ENCODE measurements around the gene FAAP100. TPM values are rescaled to one million over a fixed set of nuclear protein-coding genes. Genes with fewer than 3 reads are reported as not detected.
A peak's percentile ranks its signal among the peaks of the same experiment; 100 is the strongest.

The FAAP100 gene, protein sequence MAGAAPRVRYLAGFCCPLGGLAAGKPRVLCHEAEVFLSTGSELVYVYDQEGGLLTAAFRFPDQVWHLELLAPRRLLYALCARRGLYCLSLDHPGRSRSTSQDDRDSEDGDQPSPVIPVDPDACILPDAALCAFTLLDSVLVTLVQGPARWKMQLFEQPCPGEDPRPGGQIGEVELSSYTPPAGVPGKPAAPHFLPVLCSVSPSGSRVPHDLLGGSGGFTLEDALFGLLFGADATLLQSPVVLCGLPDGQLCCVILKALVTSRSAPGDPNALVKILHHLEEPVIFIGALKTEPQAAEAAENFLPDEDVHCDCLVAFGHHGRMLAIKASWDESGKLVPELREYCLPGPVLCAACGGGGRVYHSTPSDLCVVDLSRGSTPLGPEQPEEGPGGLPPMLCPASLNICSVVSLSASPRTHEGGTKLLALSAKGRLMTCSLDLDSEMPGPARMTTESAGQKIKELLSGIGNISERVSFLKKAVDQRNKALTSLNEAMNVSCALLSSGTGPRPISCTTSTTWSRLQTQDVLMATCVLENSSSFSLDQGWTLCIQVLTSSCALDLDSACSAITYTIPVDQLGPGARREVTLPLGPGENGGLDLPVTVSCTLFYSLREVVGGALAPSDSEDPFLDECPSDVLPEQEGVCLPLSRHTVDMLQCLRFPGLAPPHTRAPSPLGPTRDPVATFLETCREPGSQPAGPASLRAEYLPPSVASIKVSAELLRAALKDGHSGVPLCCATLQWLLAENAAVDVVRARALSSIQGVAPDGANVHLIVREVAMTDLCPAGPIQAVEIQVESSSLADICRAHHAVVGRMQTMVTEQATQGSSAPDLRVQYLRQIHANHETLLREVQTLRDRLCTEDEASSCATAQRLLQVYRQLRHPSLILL
- total RNA-seq (60.7 and 62.0 TPM in 2 replicates), polyA plus RNA-seq (59.3 and 72.7 TPM in 2 replicates), polyA minus RNA-seq (44.8 and 51.2 TPM in 2 replicates)
- total RNA-seq (2013) = 22.9 TPM

DNA sequence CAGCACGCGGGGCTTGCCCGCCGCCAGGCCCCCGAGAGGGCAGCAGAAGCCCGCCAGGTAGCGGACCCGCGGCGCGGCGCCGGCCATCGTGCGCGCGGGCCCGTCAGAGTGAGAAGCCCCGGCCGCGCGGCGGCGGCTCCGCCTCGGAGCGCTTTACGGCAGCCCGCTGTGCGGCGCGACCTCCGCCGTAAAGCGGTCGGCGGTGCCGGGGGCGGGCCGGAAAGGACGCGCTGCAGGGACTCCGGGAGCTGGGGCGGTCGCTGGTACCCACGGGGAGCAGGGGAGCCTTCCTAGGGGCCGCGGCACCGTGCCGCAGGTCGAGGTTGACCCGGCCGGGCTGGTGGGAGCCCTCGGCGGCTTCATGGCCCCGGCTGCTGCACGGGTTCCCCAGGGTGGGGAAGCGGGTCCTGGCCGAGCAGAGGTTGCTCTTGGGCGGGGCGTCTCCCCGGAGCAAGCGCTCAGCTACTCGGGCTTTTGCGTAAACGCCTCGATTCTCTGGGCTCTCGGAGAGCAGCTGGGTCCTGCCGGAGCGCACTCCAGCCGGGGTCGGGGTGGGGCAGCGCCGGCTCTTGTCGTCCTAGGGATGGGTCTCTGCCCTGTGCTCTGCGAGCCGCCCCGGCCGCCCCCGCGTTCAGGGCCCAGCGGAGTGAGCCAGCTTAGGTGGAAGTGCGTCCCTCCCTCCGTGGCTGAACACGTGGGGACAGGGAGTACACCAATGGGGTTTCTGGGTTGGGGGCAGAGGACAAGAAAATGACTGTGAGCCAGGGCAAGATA lies at the start of gene FAAP100:
Gene FAAP100, minus strand, starts transcription at position 110 of the 774 bp plus-strand sequence. Its CDS starts 23 bp downstream, at position 87.
- peaks cover 18 to 23% of the 10 kb centered on the region in 2 donors for H3K4me1 ChIP-seq (ENCODE audit: control insufficient read depth in 2 of 2, insufficient read depth in 2 of 2, low read length in 2 of 2)
- peak within 1 kb of the TSS; percentile 97 for H3K4me2 ChIP-seq (replicated peaks; ENCODE audit: low read depth, low read length, poor library complexity, severe bottlenecking)
- H3K4me3 Mint-ChIP-seq = peak within 1 kb of the TSS; percentile 92
- peaks cover 0 to 32% of the 10 kb centered on the region in 2 experiments for H3K36me3 ChIP-seq (replicated peaks in 1 of 2; ENCODE audit: control extremely low read depth in 1 of 2, control insufficient read depth in 1 of 2, extremely low read depth in 1 of 2, insufficient read depth in 2 of 2, low read length in 1 of 2)
- peak within 1 kb of the TSS; percentile 94 for H2AFZ ChIP-seq (ENCODE audit: insufficient read depth, low read depth, low read length, poor library complexity, severe bottlenecking)
- peaks cover 31% of the 10 kb centered on the region for H3K4me1 Mint-ChIP-seq
- peaks cover 38% of the 10 kb centered on the region for H4K20me1 ChIP-seq (ENCODE audit: control insufficient read depth, insufficient read depth, low read length, poor library complexity, severe bottlenecking)
- H3K27me3 ChIP-seq (replicated peaks in 1 of 4; ENCODE audit: control extremely low read depth in 1 of 4, control insufficient read depth in 3 of 4, insufficient read depth in 4 of 4, low read length in 3 of 4) = no peaks in the 10 kb centered on the region
- CTCF ChIA-PET = interaction anchor here (0.6 to 3.7 kb wide), 12 partner anchors 11 to 317 kb away, joined by 3 to 25 read pairs (median 4); partner anchors contain the start of gene ACTG1
- intact Hi-C loops (cut with micrococcal nuclease) = loop anchor here (1.0 to 5.0 kb wide), 8 partner anchors 9 to 329 kb away; partner anchors contain the start of genes CCDC137 and OXLD1
- no peaks in the 10 kb centered on the region for H3K9me3 Mint-ChIP-seq (ENCODE audit: insufficient read depth)
- H3K27me3 Mint-ChIP-seq = no peaks in the 10 kb centered on the region
- peak within 1 kb of the TSS; percentile 63 to 97 (median 91) for H3K4me3 ChIP-seq (ENCODE audit: control extremely low read depth in 1 of 5, extremely low read depth in 1 of 5, insufficient read depth in 1 of 5, low read depth in 2 of 5, low read length in 4 of 5)
- H3K9ac ChIP-seq (ENCODE audit: low read length) = peak within 1 kb of the TSS; percentile 93
- peak; percentile 65 for ATAC-seq (ENCODE audit: low read depth)
- WGBS (ENCODE audit: insufficient coverage) = under 1% methylated on average over 82 of the region's 85 CpGs
- TF ChIP-seq EZH2 (IDR thresholded peaks at IDR 0.05; ENCODE audit: borderline replicate concordance, insufficient read depth, low read depth, low read length, poor library complexity, severe bottlenecking) (no peak), CTCF (IDR thresholded peaks at IDR 0.05) (no peak)
- peaks cover 43% of the 10 kb centered on the region for H3K79me2 ChIP-seq (ENCODE audit: control insufficient read depth, insufficient read depth, low read length)
- H3K27ac Mint-ChIP-seq = peak within 1 kb of the TSS; percentile 93
- H3K27ac ChIP-seq (ENCODE audit: low read length in 2 of 2) = peak within 1 kb of the TSS; percentile 66 to 86
- peak; percentile 91 for DNase-seq
- POLR2A ChIA-PET = interaction anchor here (0.6 to 3.3 kb wide), 13 partner anchors 10 to 642 kb away, joined by 3 to 33 read pairs (median 4); partner anchors contain the start of genes ACTG1, ARL16, CEP131 and HGS
- H3K9me3 ChIP-seq (ENCODE audit: control extremely low read depth in 1 of 3, control insufficient read depth in 2 of 3, insufficient read depth in 1 of 3, low read length in 2 of 3) = no peaks in the 10 kb centered on the region

Data from B cell (primary cell).